Calu3 (cell line): ENCODE measurements around the gene CYB561D1. TPM values are rescaled to one million over a fixed set of nuclear protein-coding genes. Genes with fewer than 3 reads are reported as not detected.

ENCODE experiments used
- BruUV-seq: library from RNA; stranded (reverse); fragments of 400-500 nt; replicated peaks from 2 replicates; lab custom pipeline; 2021; lab: Mats Ljungman, UMichigan
- CTCF ChIA-PET: fragments of 300-600 bp; sonication (Branson Sonifier 250); formaldehyde crosslinking; loops from one replicate; lab custom pipeline; 2022; ENCODE audit warnings: antibody characterized with exemption; lab: Charles Lee
- DNase-seq: peaks from one replicate; pipeline ENCODE4 v3.0.0; 2022
- H3K27ac Mint-ChIP-seq: one replicate; pipeline ENCODE4 v1.8.0; 2022; ENCODE audit warnings: mixed read lengths; ENCODE audit not compliant: unreplicated experiment
- H3K27me3 Mint-ChIP-seq: one replicate; pipeline ENCODE4 v1.8.0; 2022; ENCODE audit warnings: mixed read lengths; ENCODE audit not compliant: unreplicated experiment
- H3K36me3 Mint-ChIP-seq: one replicate; pipeline ENCODE4 v1.8.0; 2022; ENCODE audit warnings: mild to moderate bottlenecking, moderate library complexity, mixed read lengths; ENCODE audit not compliant: insufficient read depth, unreplicated experiment
- H3K4me1 Mint-ChIP-seq: one replicate; pipeline ENCODE4 v1.8.0; 2022; ENCODE audit warnings: mild to moderate bottlenecking, low read depth, mixed read lengths; ENCODE audit not compliant: unreplicated experiment
- H3K4me3 Mint-ChIP-seq: one replicate; pipeline ENCODE4 v1.8.0; 2022; ENCODE audit warnings: mild to moderate bottlenecking, low read depth, moderate library complexity, mixed read lengths; ENCODE audit not compliant: unreplicated experiment
- H3K9me3 Mint-ChIP-seq: one replicate; pipeline ENCODE4 v1.8.0; 2022; ENCODE audit warnings: low read depth, mixed read lengths; ENCODE audit not compliant: unreplicated experiment
- intact Hi-C: fragments of 100-400 bp; cut with micrococcal nuclease; formaldehyde crosslinking; loops from one replicate; pipeline ENCODE4 v1.10.0; 2022; ENCODE audit not compliant: unreplicated experiment
- total RNA-seq: library from RNA; stranded (reverse); gene quantifications from 2 replicates; pipeline ENCODE4 v1.2.3, GENCODE V29; 2022
- TF ChIP-seq, protein P1 (sequence below): fragments of 200-600 bp; IDR thresholded peaks from one replicate; pipeline ENCODE4 v1.8.0; 2022; ENCODE audit warnings: antibody characterized with exemption; ENCODE audit not compliant: unreplicated experiment

The CYB561D1 gene
- total RNA-seq, 1 experiment from 2014 or later, result 9.0 TPM

DNA sequence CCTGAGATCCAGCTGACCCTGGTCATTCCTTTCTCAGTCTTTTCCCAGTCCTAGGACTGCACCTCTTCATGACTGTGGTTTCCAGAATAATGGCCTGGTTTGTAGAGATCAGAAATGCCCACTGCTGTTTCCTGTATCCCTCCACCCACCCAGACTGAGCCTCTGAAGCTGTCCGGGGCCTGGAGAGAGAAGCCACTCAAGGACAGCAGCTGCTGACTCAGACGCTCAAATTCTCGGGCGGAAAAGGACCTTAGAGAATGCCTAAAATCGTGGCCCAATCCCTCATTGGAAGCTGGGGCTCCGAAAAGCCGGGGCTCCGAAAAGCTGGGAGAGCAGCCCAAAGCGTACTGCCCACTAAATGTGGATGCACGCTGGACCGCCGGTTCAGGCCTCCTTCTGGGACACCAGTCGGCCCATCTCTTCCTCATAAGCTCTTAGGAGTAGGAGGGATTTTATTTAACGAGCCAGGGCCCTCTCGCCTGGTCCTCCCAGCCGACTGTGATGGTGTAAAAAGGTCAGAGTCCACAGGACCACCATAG, 38.0 kb downstream of the CYB561D1 start:
- Mint-ChIP-seq H3K4me1 (peaks cover 6% of the 10 kb centered on the region), H3K36me3 (peaks cover 5% of the 10 kb centered on the region), H3K27me3 (peaks cover 49% of the 10 kb centered on the region), H3K27ac (no peak overlapping the region), H3K9me3 (no peaks in the 10 kb centered on the region), H3K4me3 (no peak overlapping the region)
- DNase-seq, result no peak
- CTCF ChIA-PET, result interaction anchor here (1.0 to 2.5 kb wide), 8 partner anchors 15 to 292 kb away, joined by 3 to 23 read pairs (median 6); partner anchors contain the start of gene CYB561D1
- BruUV-seq, result no TSS peak
- intact Hi-C loops, result loop anchor here (1.0 to 2.0 kb wide), 3 partner anchors 38 to 255 kb away; partner anchors contain the start of genes CYB561D1 and PSMA5
- TF ChIP-seq, protein P1, sequence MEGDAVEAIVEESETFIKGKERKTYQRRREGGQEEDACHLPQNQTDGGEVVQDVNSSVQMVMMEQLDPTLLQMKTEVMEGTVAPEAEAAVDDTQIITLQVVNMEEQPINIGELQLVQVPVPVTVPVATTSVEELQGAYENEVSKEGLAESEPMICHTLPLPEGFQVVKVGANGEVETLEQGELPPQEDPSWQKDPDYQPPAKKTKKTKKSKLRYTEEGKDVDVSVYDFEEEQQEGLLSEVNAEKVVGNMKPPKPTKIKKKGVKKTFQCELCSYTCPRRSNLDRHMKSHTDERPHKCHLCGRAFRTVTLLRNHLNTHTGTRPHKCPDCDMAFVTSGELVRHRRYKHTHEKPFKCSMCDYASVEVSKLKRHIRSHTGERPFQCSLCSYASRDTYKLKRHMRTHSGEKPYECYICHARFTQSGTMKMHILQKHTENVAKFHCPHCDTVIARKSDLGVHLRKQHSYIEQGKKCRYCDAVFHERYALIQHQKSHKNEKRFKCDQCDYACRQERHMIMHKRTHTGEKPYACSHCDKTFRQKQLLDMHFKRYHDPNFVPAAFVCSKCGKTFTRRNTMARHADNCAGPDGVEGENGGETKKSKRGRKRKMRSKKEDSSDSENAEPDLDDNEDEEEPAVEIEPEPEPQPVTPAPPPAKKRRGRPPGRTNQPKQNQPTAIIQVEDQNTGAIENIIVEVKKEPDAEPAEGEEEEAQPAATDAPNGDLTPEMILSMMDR, result no peak

DNA sequence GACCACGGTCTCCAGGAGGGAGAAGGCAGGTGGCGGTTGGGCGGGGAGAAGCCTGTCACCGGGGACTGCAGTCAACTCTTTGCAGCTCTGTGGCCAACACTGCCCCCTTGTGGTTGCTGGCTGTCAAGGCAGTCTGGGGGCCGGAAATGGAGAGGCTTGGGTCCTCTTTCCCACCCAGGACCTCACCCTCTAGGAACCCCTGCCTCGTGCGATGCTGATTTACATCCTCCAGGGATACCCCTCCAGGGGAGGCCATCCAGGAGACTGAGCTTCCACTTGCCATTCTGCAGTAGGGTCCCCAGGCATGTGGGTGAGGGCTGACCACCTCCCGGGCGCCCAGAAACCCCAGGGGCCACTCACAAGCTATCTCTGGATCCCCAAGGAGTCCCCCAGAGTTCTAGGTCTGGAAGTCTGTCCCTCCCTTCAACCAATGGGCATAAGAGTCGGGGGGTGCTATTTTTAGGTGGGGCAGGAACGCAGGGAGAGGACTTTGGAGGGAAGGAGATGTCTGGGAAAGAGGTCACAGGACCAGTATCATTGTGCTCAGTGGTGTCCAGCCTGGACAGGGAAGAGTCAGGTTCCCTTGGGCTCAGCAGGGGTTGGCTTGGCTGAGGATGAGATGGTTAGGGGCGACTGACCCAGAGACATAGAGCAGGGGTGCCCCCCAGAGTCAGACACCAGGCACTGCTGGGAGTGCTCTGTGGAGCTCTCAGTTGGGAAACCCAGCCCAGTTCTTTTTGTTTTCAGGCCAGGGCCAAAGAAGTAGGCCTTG, 38.7 kb downstream of the CYB561D1 start:
- peaks cover 6% of the 10 kb centered on the region for H3K4me1 Mint-ChIP-seq
- H3K4me3 Mint-ChIP-seq, result no peak overlapping the region
- DNase-seq, result peak; percentile 82
- intact Hi-C loops, result loop anchor here (1.0 to 2.0 kb wide), 3 partner anchors 38 to 256 kb away; partner anchors contain the start of genes CYB561D1 and PSMA5
- no peaks in the 10 kb centered on the region for H3K9me3 Mint-ChIP-seq
- no peak overlapping the region for H3K27ac Mint-ChIP-seq
- peaks cover 42% of the 10 kb centered on the region for H3K27me3 Mint-ChIP-seq
- TF ChIP-seq, protein P1, result peak; percentile 85
- peaks cover 5% of the 10 kb centered on the region for H3K36me3 Mint-ChIP-seq
- CTCF ChIA-PET, result interaction anchor here (0.9 to 2.5 kb wide), 12 partner anchors 15 to 452 kb away, joined by 3 to 23 read pairs (median 4); partner anchors contain the start of genes AHCYL1, CYB561D1 and GNAI3
- no TSS peak for BruUV-seq

DNA sequence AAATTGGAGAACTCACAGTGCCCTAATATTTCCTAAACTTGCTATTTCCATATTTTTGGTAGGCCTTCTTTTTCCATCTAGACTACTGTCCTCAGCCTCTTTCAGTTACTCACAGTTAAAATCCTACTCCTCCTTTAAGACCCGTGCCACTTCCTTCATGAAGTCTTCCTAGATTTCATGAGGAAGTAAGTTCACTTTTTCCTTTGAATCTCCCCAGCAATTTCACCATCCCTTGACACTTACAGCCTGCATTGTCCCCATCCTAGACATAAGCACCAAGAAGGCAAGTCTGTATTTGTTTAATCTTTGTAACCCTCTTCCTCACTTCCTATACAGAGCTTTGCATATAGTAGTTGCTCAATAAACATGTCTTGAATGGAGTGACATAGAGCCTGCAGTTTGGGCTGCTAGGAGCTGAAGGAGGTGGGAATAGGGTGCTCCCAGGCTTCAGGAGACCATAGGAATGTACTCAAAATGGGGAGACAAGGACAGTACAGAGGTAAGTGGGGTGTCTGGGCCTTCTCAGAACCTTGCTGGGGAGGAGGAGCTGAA, 40.5 kb downstream of the CYB561D1 start:
- TF ChIP-seq, protein P1, result no peak
- H3K4me3 Mint-ChIP-seq, result no peak overlapping the region
- intact Hi-C loops, result no loop called here
- peaks cover 6% of the 10 kb centered on the region for H3K4me1 Mint-ChIP-seq
- H3K36me3 Mint-ChIP-seq, result peaks cover 5% of the 10 kb centered on the region
- no peak overlapping the region for H3K27ac Mint-ChIP-seq
- H3K27me3 Mint-ChIP-seq, result peaks cover 34% of the 10 kb centered on the region
- CTCF ChIA-PET, result interaction anchor here (0.7 kb wide), 2 partner anchors 86 to 203 kb away, joined by 4 to 6 read pairs; no protein-coding TSS in a partner anchor
- no TSS peak for BruUV-seq
- DNase-seq, result no peak
- H3K9me3 Mint-ChIP-seq, result no peaks in the 10 kb centered on the region

DNA sequence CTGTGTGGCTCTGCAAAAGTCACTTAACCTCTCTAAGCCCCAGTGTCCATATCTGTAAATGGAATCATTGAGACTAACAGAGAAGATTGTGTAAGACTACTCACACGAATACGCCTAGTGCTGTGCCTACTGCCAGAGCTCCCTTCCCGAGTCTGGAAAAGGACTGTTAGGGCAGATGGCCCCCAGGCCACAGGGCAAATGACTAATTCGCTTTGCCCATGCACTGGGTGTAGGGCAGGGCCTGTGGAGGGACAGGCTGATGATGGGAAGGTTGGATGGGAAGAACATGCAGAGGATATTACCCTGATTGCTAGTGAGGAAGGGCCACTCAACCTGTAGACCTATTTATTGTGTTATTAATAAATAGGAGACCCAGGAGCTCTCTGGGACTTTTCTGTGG, 41.6 kb downstream of the CYB561D1 start:
- Mint-ChIP-seq H3K27me3 (peaks cover 34% of the 10 kb centered on the region), H3K36me3 (peaks cover 5% of the 10 kb centered on the region), H3K27ac (no peak overlapping the region), H3K4me1 (peaks cover 6% of the 10 kb centered on the region), H3K9me3 (no peaks in the 10 kb centered on the region), H3K4me3 (no peak overlapping the region)
- DNase-seq, result no peak
- intact Hi-C loops, result no loop called here
- CTCF ChIA-PET, result no interaction called here
- TF ChIP-seq, protein P1, result no peak
- no TSS peak for BruUV-seq
